ENCODE measurements around the gene TRMT112.
"Not testable (repeated sequence)": the region's sequence is repeated elsewhere in the genome, so short reads cannot be mapped to it uniquely, and the experiment has no call there.

The TRMT112 gene

GRCh38 chr11:64334764-64335735 lies 17.7 kb upstream of the TRMT112 start:
- DNase-seq (ENCODE audit: extremely low read depth in 1 of 2, low read depth in 1 of 2), result peak; percentile 51 to 75

GRCh38 chr11:64333556-64333955 lies 16.2 kb upstream of the TRMT112 start:
- DNase-seq (ENCODE audit: extremely low read depth in 1 of 2, low read depth in 1 of 2), result no peak

- peak; percentile 69 to 86 for DNase-seq (ENCODE audit: extremely low read depth in 1 of 2, low read depth in 1 of 2)
Measured at GRCh38 chr11:64331569-64332371, 14.4 kb upstream of the TRMT112 start.

- no peak for DNase-seq (ENCODE audit: extremely low read depth in 1 of 2, low read depth in 1 of 2)
Measured at GRCh38 chr11:64330888-64331287, 13.5 kb upstream of the TRMT112 start.

- DNase-seq (ENCODE audit: extremely low read depth in 1 of 2, low read depth in 1 of 2), result no peak
Measured at GRCh38 chr11:64327993-64328392, 10.6 kb upstream of the TRMT112 start.

- DNase-seq (ENCODE audit: extremely low read depth in 1 of 2, low read depth in 1 of 2), result no peak
Measured at GRCh38 chr11:64327375-64327774, 10.0 kb upstream of the TRMT112 start.

- no peak for DNase-seq (ENCODE audit: extremely low read depth in 1 of 2, low read depth in 1 of 2)
Measured at GRCh38 chr11:64324692-64325469, 7.5 kb upstream of the TRMT112 start.

GRCh38 chr11:64323984-64324383 lies 6.6 kb upstream of the TRMT112 start:
- not testable (repeated sequence) for DNase-seq (ENCODE audit: extremely low read depth in 1 of 2, low read depth in 1 of 2)

- DNase-seq (ENCODE audit: extremely low read depth in 1 of 2, low read depth in 1 of 2), result no peak
Measured at GRCh38 chr11:64323373-64323772, 6.0 kb upstream of the TRMT112 start.

GRCh38 chr11:64322925-64323260 lies 5.5 kb upstream of the TRMT112 start:
- no peak for DNase-seq (ENCODE audit: extremely low read depth in 1 of 2, low read depth in 1 of 2)

GRCh38 chr11:64321533-64321932 lies 4.2 kb upstream of the TRMT112 start:
- no peak for DNase-seq (ENCODE audit: extremely low read depth in 1 of 2, low read depth in 1 of 2)

- DNase-seq (ENCODE audit: extremely low read depth in 1 of 2, low read depth in 1 of 2), result no peak
Measured at GRCh38 chr11:64321026-64321425, 3.7 kb upstream of the TRMT112 start.

GRCh38 chr11:64320556-64320955 lies 3.2 kb upstream of the TRMT112 start:
- no peak for DNase-seq (ENCODE audit: extremely low read depth in 1 of 2, low read depth in 1 of 2)

GRCh38 chr11:64318766-64319761 lies 1.7 kb upstream of the TRMT112 start:
- no peak for DNase-seq (ENCODE audit: extremely low read depth in 1 of 2, low read depth in 1 of 2)

GRCh38 chr11:64317961-64318765 lies 804 bp upstream of the TRMT112 start, which contains the start of gene PRDX5:
TSS of gene PRDX5 (plus strand) at chr11:64318121. CDS start at chr11:64318216, 95 bp downstream.
- DNase-seq (ENCODE audit: extremely low read depth in 1 of 2, low read depth in 1 of 2), result peak; percentile 91 to 95

- no peak for DNase-seq (ENCODE audit: extremely low read depth in 1 of 2, low read depth in 1 of 2)
Measured at GRCh38 chr11:64316672-64317324, 561 bp downstream of the TRMT112 start.

- not testable (repeated sequence) for DNase-seq (ENCODE audit: extremely low read depth in 1 of 2, low read depth in 1 of 2)
Measured at GRCh38 chr11:64315667-64316526, 1.5 kb downstream of the TRMT112 start.

All from stimulated activated CD8-positive, alpha-beta memory T cell treated with anti-CD3 and anti-CD28 coated beads, Interleukin-7, amount 100 ng/mL, for 48 hours (primary cell).